ENCODE results near the gene FARSB.
"Not testable (repeated sequence)": the region's sequence is repeated elsewhere in the genome, so short reads cannot be mapped to it uniquely, and the experiment has no call there.

Gene FARSB

DNA sequence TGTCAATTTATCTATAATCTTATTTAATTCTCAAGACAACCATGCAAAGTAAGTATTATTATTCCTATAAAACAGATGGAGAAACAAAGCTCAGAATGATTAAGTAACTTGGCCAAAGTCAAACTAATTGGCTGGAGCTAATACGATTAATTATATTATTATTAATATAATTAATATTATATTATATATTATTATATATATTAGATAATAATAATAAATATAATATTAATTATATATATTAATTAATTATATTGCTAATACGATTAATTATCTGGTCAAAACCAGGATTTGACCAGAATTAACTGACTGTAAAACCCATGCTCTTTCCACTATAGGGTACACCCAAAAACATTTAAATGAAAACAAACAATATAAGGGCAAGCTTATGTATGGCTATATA is 52.4 kb downstream of the FARSB start:
- no peak for DNase-seq

DNA sequence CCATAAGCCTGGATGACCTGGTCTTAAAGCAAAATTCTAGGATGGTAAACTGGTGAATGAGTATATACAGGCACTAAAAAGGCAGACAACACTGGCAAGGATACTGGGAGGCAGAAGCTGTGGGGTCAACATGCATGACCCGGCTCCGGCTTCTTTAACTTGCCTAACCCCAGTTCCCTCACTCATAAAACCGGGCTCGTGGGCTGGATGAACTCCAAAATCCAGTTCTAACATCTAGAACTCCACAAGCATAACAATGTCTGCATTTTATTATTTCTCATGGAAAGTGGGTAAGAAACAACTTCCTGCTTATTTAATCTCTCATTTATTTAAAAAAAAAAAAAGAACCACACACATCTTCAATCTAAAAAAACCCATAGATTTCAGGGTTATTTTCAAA is 57.3 kb downstream of the FARSB start:
- no peak for DNase-seq

- no peak for DNase-seq
These were observed 60.3 kb downstream of the FARSB start for GRCh38 chr2:222595581-222595980.

- DNase-seq, result no peak
These were observed 61.2 kb downstream of the FARSB start for GRCh38 chr2:222594679-222595078.

DNA sequence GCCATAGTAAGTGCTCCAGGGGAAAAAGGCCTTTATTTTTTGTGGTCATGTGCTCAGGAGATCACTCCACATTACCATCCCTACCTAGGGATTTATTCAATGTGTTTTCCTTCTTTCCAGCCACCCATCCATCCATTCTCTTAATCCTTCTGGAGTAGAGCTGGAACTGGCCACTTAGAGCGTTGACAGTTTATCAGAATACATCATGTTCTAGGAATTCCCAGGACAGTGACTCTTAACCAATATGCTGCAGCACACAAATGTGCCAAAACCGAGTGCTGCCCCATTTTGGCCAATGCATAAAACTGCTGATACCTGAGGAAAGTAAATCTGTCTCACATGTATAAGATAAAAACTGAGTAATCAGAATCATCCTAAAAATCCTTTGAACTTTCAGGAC is 63.7 kb downstream of the FARSB start:
- no peak for DNase-seq

GRCh38 chr2:222591661-222592060 is 64.2 kb downstream of the FARSB start:
- DNase-seq, result no peak

DNA sequence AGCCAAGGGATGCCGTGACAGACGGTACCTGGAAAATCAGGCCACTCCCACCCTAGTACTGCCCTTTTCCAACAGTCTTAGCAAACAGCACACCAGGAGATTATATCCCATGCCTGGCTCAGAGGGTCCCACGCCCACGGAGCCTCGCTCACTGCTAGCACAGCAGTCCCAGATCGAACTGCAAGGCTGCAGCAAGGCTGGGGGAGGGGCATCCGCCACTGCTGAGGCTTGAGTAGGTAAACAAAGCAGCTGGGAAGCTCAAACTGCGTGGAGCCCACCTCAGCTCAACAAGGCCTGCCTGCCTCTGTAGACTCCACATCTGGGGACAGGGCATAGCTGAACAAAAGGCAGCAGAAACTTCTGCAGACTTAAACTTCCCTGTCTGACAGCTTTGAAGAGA is 71.3 kb downstream of the FARSB start:
- DNase-seq, result not testable (repeated sequence)

GRCh38 chr2:222582928-222583327 is 73.0 kb downstream of the FARSB start:
- no peak for DNase-seq

GRCh38 chr2:222577341-222577740 is 78.6 kb downstream of the FARSB start:
- no peak for DNase-seq

GRCh38 chr2:222576171-222577081 is 79.5 kb downstream of the FARSB start:
- DNase-seq, result no peak

DNA sequence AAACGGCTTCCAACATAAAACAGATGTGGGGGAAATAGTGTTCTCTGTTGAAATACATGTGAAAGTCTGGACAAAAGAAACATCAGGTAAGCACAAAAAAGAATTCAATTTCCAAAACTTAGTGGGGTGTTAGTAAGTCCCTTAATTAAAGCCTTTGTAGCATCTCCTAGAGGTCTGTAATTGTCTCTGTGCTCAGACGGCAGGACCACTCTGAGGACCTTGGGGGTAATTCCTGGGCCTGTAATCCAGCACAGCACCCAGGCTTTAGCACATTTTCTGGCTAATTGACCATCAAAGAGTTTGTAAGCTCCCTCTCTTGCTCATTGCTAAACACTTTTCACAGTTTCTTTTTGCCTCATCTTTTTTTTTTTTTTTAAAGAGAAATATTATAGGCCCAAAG is 80.3 kb downstream of the FARSB start:
- no peak for DNase-seq

DNA sequence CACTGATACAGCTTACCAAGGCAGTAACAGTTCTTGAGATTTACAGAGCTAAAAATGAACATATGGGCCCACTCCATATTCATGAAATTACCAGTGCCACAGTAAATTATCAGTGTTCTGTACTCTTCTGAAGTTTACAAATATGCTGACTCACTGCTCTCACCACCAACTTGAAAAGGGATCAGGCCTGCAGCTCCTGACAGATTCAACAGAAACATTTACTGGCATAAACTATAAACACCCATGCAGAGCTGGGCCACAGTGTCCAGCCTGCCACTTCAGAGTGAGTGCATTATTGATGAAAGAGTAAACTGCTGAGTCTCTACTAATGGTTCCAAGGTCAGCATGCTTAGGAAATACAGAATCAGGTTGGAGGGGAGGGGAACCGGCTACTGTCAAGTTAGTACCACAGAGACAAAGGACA is 83.1 kb downstream of the FARSB start:
- DNase-seq, result no peak

- no peak for DNase-seq
These were observed 83.6 kb downstream of the FARSB start for GRCh38 chr2:222572264-222572721.

DNA sequence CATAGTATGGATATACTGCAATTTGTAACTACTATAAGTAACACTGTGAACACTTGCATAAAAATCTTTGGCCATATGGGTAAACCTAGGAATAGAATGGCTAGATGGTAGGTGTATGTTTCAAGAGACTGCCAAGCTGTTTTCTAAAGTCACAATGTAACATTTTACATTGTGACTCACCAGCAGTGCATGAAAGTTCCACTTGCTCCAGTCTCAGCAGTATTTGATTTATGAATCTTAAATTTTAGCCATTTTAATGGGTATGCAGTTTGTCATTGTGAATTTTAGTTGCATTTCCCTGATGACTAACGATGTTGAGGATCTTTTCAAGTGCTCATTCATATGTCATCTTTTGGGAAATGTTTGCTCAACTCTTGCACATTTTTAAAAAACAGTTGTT is 86.1 kb downstream of the FARSB start:
- DNase-seq, result no peak

GRCh38 chr2:222568865-222569264 is 87.0 kb downstream of the FARSB start:
- no peak for DNase-seq

DNA sequence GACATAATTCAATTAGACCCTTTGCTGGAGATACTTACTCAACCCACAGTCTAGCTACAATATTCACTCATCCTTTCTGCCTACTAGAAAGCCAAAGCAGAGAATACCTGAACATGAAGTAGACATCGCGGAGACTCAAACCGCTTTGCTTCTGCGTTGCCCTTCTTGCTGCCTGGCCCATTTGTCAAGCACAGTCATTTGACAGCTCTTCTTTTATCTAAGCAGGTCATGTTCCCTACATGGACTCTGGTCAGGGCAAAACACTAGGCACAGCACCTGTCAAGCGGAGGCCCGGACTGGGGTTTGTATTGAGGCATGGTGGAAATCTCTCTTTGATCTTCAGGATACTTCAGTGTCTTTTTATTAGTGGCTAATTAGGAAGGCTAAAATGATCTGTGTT is 89.7 kb downstream of the FARSB start:
- no peak for DNase-seq

DNA sequence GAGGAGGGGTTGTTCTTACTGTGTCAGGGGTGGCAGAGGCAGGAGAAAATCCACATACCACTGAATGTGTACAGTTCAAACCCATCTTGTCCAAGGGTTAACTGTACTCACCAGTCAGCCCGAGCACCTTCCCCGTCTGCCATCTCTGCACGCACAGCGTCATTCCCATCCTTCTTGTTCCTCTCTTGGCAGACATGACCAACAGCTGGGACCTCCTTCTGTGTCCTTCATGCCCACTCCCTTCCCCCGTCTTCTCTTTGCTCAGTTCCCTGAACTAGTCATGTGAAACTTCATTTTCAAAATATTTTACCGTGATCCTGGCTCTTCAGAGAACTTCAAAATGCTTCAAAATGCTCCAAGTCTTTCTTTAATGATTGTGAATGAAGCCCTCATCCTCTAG is 92.0 kb downstream of the FARSB start:
- no peak for DNase-seq

DNA sequence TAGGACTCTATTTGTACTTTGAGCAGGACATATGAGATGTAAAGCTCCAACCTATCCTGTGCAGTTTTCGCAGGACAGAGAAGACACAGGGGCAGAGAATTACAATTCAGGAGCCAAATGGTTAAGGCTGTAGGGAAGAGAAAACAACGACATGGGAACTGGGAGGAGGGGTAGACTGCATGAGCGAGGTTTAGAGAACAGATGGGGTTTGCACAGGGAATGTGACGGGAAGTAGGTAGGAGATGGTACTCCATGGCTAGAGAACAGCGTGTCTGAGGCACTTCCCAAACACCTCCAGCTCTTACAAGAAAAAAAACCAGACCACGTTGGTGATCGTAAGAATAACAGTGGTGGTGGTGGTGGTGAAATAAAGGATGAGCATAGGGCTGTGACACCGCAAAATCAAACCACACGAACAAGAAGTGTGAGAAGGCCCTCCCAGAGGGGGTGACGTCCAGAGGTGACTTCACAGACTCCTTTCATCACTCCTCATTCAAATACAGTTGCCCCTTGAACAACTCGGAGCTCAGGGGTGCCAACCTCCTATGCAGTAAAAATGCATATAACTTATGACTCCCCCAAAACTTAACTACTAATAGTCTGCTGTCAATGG is 92.7 kb downstream of the FARSB start:
- DNase-seq, result no peak

DNA sequence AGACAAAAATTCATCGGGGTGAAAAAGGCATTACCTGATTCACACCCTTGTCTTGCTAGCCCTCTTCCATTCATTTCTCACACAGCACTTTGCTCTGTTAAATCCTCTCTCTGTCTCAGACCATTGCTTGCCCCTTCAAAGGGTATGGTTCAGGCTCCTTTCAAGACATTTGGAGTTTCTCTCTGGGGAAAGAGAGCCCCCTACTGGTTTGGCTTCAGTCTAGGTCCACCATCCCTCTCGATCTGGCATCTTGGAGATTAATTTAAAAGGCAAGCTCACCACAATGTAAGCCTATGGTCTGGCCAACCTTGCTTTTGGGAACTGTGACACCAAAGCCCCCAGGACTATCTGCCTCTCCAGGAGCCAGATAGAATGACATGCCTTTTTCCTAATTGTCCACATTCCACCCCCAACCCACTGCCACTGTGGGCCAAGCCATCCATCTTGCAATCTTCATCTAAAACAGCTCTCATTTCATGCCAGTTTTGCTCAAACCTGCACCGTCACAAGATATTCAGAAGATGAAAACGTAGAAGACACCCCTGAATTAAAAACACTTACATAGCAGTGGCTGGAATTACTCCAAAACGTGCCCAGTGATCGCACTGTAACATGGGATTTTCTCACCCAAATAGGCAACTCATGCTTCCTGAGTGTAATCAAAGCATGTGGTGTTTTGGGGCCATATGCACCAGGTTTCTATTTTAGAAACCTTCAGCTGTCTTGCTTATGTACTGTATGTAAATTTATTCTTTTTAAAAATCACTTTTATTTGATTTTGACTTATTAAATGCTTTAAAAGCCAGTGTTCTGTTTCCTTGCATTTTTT is 93.9 kb downstream of the FARSB start:
- DNase-seq, result no peak

DNA sequence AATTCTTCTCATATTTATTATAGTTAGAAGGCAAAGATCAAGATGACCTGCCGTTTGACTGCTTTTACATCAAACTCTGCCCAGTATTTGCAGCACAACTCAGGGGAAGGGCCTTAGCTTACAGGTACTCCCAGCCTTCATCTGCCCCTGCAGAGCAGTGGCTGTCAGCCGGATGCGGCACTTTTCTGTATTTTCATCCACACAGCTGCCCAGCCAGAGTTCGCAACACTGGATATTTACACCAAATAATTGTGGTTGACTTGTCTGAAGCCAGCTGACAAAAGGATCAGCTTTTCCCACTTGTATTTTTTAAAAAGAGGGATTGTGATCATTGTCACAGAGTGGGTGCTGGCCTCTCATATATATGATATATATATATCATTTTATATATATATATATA is 94.7 kb downstream of the FARSB start:
- DNase-seq, result no peak

DNA sequence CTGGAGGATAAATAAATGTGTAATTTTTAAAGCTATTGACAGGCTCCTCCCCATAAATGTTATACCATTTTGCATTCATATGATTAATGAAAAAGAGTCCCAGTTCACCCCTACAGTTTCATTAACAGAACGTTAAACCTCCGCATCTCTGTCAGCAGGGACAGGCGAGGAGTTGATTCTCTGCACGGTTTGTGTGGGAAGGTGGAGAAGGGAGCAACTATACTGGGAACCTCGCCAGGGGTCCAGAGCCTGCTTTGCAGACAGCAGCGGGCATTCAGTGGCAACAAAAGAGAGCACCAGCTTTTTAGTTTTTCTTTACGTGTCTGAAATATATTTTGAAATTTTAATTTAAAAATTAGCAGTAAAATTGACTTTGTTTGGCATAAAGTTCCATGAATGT is 101.4 kb downstream of the FARSB start:
- DNase-seq, result no peak

DNA sequence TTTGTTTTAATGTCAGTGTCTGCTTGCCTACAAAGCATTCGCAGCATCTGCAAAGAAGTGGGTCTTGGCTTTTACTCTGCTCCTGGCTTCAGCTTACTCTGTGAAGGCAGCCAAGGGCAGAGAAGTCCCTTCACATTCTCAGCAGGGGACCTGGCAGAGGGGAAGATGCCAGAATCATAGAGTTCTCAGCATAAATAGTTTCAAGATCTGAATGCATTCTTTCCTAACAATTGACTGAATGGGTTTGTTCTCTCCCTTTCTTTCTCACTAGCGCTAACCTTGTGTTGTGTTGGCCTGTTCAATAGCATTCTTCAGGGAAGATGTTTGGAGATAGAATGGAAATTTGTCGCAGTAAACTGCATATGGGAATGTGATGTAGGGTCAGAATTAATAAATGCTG is 106.9 kb downstream of the FARSB start:
- DNase-seq, result no peak

GRCh38 chr2:222547083-222547482 is 108.8 kb downstream of the FARSB start:
- DNase-seq, result no peak
